Fibroblast of peridontal ligament (primary cell): ENCODE results near the gene USP34.
A peak's percentile ranks its signal among the peaks of the same experiment; 100 is the strongest.
"Not testable (repeated sequence)": the region's sequence is repeated elsewhere in the genome, so short reads cannot be mapped to it uniquely, and the experiment has no call there.

Experiments used
- DNase-seq: peaks from one replicate; pipeline ENCODE4 v3.0.0-alpha.2; 2010; ENCODE audit errors: extremely low read depth

Gene USP34

GRCh38 chr2:61463769-61464475, 7.0 kb downstream of the USP34 start:
- DNase-seq: no peak

- DNase-seq: no peak
Observed at GRCh38 chr2:61461404-61461803, 9.5 kb downstream of the USP34 start.

GRCh38 chr2:61460163-61460562, 10.7 kb downstream of the USP34 start:
- peak; percentile 76 for DNase-seq

GRCh38 chr2:61456746-61457420, 14.0 kb downstream of the USP34 start:
- no peak for DNase-seq

- DNase-seq: peak; percentile 43
Observed at GRCh38 chr2:61456070-61456745, 14.7 kb downstream of the USP34 start.

- not testable (repeated sequence) for DNase-seq
Observed at GRCh38 chr2:61454972-61455371, 15.9 kb downstream of the USP34 start.

- DNase-seq: no peak
Observed at GRCh38 chr2:61454383-61454782, 16.5 kb downstream of the USP34 start.

GRCh38 chr2:61452392-61452791, 18.5 kb downstream of the USP34 start:
- DNase-seq: no peak

- no peak for DNase-seq
Observed at GRCh38 chr2:61451178-61451577, 19.7 kb downstream of the USP34 start.

GRCh38 chr2:61450144-61450543, 20.7 kb downstream of the USP34 start:
- DNase-seq: no peak

- DNase-seq: no peak
Observed at GRCh38 chr2:61448229-61448628, 22.7 kb downstream of the USP34 start.

GRCh38 chr2:61446971-61447370, 23.9 kb downstream of the USP34 start:
- not testable (repeated sequence) for DNase-seq

- no peak for DNase-seq
Observed at GRCh38 chr2:61443342-61444041, 27.4 kb downstream of the USP34 start.

- DNase-seq: no peak
Observed at GRCh38 chr2:61439241-61440002, 31.5 kb downstream of the USP34 start.

- DNase-seq: no peak
Observed at GRCh38 chr2:61438670-61439069, 32.2 kb downstream of the USP34 start.

GRCh38 chr2:61437170-61437569, 33.7 kb downstream of the USP34 start:
- no peak for DNase-seq

GRCh38 chr2:61436092-61436491, 34.8 kb downstream of the USP34 start:
- no peak for DNase-seq

- no peak for DNase-seq
Observed at GRCh38 chr2:61435291-61435690, 35.6 kb downstream of the USP34 start.

GRCh38 chr2:61434314-61434713, 36.6 kb downstream of the USP34 start:
- DNase-seq: no peak

GRCh38 chr2:61433606-61434005, 37.3 kb downstream of the USP34 start:
- DNase-seq: no peak

- DNase-seq: no peak
Observed at GRCh38 chr2:61432990-61433389, 37.9 kb downstream of the USP34 start.

GRCh38 chr2:61431345-61431744, 39.5 kb downstream of the USP34 start:
- DNase-seq: no peak
